Measurements from ENCODE around the gene GRPEL1. TPM values are rescaled to one million over a fixed set of nuclear protein-coding genes. Genes with fewer than 3 reads are reported as not detected.

Gene GRPEL1
- total and polyA plus RNA-seq, 7 donors, result 41.4 to 151 (median 58.3) TPM

- no peaks in the 10 kb centered on the region for H3K9me3 ChIP-seq
- WGBS, 3 donors, result 59 to 75% (median 60%) methylated on average over 18 of the region's 18 CpGs
- peak overlapping the region; percentile 81 for H3K27ac ChIP-seq
Observed at GRCh38 chr4:7073526-7074390, 5.9 kb upstream of the GRPEL1 start.

GRCh38 chr4:7073059-7073458 lies 5.2 kb upstream of the GRPEL1 start:
- no peak overlapping the region for H3K27ac ChIP-seq
- ATAC-seq (no peak), DNase-seq (no peak)
- 91 to 95% (median 93%) methylated on average over 14 of the region's 14 CpGs for WGBS, 3 donors
- intact Hi-C loops (cut with DNase I), result loop anchor here (2.0 to 5.0 kb wide), 6 partner anchors 86 to 356 kb away; partner anchors contain the start of genes BLOC1S4 (in 1 of the 2) and TBC1D14 (in 1 of the 2)
- H3K4me1 ChIP-seq, result peaks cover 16% of the 10 kb centered on the region
- no peaks in the 10 kb centered on the region for H3K36me3 ChIP-seq (ENCODE audit: insufficient read depth in 1 of 2, low read depth in 1 of 2)
- no peak for TF ChIP-seq CTCF (IDR thresholded peaks at IDR 0.05)
- no peak overlapping the region for H3K4me3 ChIP-seq
- no peaks in the 10 kb centered on the region for H3K27me3 ChIP-seq (ENCODE audit: insufficient read depth in 3 of 3, low read length in 2 of 3)
- H3K9me3 ChIP-seq, result no peaks in the 10 kb centered on the region

More at GRCh38 chr4:7073526-7074390, 5.9 kb upstream of the GRPEL1 start:
- intact Hi-C loops (cut with DNase I), result loop anchor here (2.0 to 5.0 kb wide), 6 partner anchors 86 to 356 kb away; partner anchors contain the start of genes BLOC1S4 (in 1 of the 2) and TBC1D14 (in 1 of the 2)
- ATAC-seq (peak; percentile 58 to 76 (median 64)), DNase-seq (no peak)
- no peak for TF ChIP-seq CTCF (IDR thresholded peaks at IDR 0.05)
- Histone ChIP-seq H3K36me3 (ENCODE audit: insufficient read depth in 1 of 2, low read depth in 1 of 2) (no peaks in the 10 kb centered on the region), H3K4me1 (peaks cover 16% of the 10 kb centered on the region), H3K27me3 (ENCODE audit: insufficient read depth in 3 of 3, low read length in 2 of 3) (no peaks in the 10 kb centered on the region), H3K4me3 (no peak overlapping the region)

- H3K36me3 ChIP-seq (ENCODE audit: insufficient read depth in 1 of 2, low read depth in 1 of 2), result no peaks in the 10 kb centered on the region
- no peak overlapping the region for H3K27ac ChIP-seq
- H3K4me3 ChIP-seq, result no peak overlapping the region
- ATAC-seq (peak; percentile 20 to 38 (median 35)), DNase-seq (peak; percentile 79 to 89)
- H3K4me1 ChIP-seq, result peaks cover 28% of the 10 kb centered on the region
- intact Hi-C loops (cut with DNase I), result loop anchor here (5.0 kb wide), 5 partner anchors 84 to 354 kb away; partner anchors contain the start of genes BLOC1S4 (in 1 of the 2) and TBC1D14 (in 1 of the 2)
- WGBS, 3 donors, result 43 to 44% (median 44%) methylated on average over 23 of the region's 23 CpGs
- H3K9me3 ChIP-seq, result no peaks in the 10 kb centered on the region
- no peaks in the 10 kb centered on the region for H3K27me3 ChIP-seq (ENCODE audit: insufficient read depth in 3 of 3, low read length in 2 of 3)
- TF ChIP-seq CTCF (IDR thresholded peaks at IDR 0.05), result peak; percentile 100
Observed at GRCh38 chr4:7070729-7071511, 3.1 kb upstream of the GRPEL1 start.

- Histone ChIP-seq H3K9me3 (no peaks in the 10 kb centered on the region), H3K4me1 (peaks cover 26% of the 10 kb centered on the region), H3K4me3 (peak overlapping the region; percentile 84), H3K36me3 (ENCODE audit: insufficient read depth in 1 of 2, low read depth in 1 of 2) (peaks cover 0 to 13% of the 10 kb centered on the region in 2 donors), H3K27ac (peak overlapping the region; percentile 93), H3K27me3 (ENCODE audit: insufficient read depth in 3 of 3, low read length in 2 of 3) (no peaks in the 10 kb centered on the region)
- WGBS, 3 donors, result 12 to 19% (median 15%) methylated on average over 20 of the region's 20 CpGs
- intact Hi-C loops (cut with DNase I), result loop anchor here in 1 of 2 donors (5.0 kb wide), 1 partner anchor 82 kb away; no protein-coding TSS in a partner anchor
- no peak for TF ChIP-seq CTCF (IDR thresholded peaks at IDR 0.05)
- no peak for DNase-seq
- ATAC-seq, result no peak
Observed at GRCh38 chr4:7068883-7069282, 1.0 kb upstream of the GRPEL1 start.
